Brain microvascular endothelial cell (primary cell): Measurements from ENCODE around the gene GPHB5.

Experiments used
- DNase-seq: peaks from one replicate; pipeline ENCODE4 v3.0.0-alpha.2; 2020
- H3K27ac ChIP-seq: fragments of 250-450 bp; sonication (Bioruptor Pico); 2 replicates; pipeline ENCODE4 v1.5.1; 2020; ENCODE audit warnings: mild to moderate bottlenecking, moderate library complexity
- H3K27me3 ChIP-seq: fragments of 250-450 bp; sonication (Bioruptor Pico); replicated peaks from 2 replicates; pipeline ENCODE4 v1.5.1; 2020; ENCODE audit warnings: mild to moderate bottlenecking
- H3K36me3 ChIP-seq: fragments of 250-450 bp; sonication (Bioruptor Pico); replicated peaks from 2 replicates; pipeline ENCODE4 v1.5.1; 2020; ENCODE audit warnings: mild to moderate bottlenecking
- H3K4me3 ChIP-seq: 2 replicates; pipeline ENCODE4 v1.5.1; 2011; ENCODE audit warnings: low read depth, mild to moderate bottlenecking, control low read depth, low read length, moderate library complexity
- in situ Hi-C: cut with HindIII; loops from 2 replicates; pipeline ENCODE4 v1.10.0; 2017; ENCODE audit warnings: low sequenced_read_pairs, low pct_ligation_motif_present
- TF ChIP-seq, protein P1 (sequence below): IDR thresholded peaks from 2 replicates; pipeline ENCODE4 v1.5.1; 2011; ENCODE audit warnings: low read depth, mild to moderate bottlenecking, moderate library complexity, low read length, control low read depth, inconsistent platforms; ENCODE audit errors: missing control alignments

The GPHB5 gene, protein sequence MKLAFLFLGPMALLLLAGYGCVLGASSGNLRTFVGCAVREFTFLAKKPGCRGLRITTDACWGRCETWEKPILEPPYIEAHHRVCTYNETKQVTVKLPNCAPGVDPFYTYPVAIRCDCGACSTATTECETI

DNA sequence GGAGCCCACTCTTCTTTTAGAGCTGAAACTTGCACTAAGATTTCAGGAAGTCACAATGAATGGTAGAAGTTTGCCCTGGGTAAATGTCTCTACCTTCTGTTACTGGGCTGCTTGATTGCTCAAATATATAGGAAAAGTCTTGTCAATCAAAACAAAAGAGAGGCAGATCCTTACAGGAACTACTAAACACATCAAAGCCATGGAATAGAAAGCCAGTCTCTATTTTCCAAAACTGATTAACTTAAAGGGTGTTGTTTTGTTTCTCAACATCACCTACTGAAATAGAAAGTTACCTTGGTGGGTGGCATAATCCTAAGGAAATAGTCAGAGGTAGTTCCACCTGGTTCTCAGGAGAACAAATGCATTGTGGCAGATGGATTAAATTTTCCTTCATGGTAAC lies at the start of gene GPHB5:
Gene GPHB5 (minus strand): TSS at position 101 of the 400 bp plus-strand sequence. CDS start 1,086 bp downstream, outside the sequence.
- Histone ChIP-seq H3K27me3 (no peaks in the 10 kb centered on the region), H3K27ac (no peak within 1 kb of the TSS), H3K36me3 (no peaks in the 10 kb centered on the region), H3K4me3 (no peak within 1 kb of the TSS)
- DNase-seq: no peak
- in situ Hi-C loops: no loop called here
- TF ChIP-seq, protein P1, sequence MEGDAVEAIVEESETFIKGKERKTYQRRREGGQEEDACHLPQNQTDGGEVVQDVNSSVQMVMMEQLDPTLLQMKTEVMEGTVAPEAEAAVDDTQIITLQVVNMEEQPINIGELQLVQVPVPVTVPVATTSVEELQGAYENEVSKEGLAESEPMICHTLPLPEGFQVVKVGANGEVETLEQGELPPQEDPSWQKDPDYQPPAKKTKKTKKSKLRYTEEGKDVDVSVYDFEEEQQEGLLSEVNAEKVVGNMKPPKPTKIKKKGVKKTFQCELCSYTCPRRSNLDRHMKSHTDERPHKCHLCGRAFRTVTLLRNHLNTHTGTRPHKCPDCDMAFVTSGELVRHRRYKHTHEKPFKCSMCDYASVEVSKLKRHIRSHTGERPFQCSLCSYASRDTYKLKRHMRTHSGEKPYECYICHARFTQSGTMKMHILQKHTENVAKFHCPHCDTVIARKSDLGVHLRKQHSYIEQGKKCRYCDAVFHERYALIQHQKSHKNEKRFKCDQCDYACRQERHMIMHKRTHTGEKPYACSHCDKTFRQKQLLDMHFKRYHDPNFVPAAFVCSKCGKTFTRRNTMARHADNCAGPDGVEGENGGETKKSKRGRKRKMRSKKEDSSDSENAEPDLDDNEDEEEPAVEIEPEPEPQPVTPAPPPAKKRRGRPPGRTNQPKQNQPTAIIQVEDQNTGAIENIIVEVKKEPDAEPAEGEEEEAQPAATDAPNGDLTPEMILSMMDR: no peak

- Histone ChIP-seq H3K36me3 (no peaks in the 10 kb centered on the region), H3K27ac (no peak overlapping the region), H3K4me3 (no peak overlapping the region), H3K27me3 (no peaks in the 10 kb centered on the region)
- no peak for DNase-seq
- TF ChIP-seq, protein P1: no peak
- in situ Hi-C loops: no loop called here
Measured at GRCh38 chr14:63367742-63368364, 49.1 kb upstream of the GPHB5 start.

DNA sequence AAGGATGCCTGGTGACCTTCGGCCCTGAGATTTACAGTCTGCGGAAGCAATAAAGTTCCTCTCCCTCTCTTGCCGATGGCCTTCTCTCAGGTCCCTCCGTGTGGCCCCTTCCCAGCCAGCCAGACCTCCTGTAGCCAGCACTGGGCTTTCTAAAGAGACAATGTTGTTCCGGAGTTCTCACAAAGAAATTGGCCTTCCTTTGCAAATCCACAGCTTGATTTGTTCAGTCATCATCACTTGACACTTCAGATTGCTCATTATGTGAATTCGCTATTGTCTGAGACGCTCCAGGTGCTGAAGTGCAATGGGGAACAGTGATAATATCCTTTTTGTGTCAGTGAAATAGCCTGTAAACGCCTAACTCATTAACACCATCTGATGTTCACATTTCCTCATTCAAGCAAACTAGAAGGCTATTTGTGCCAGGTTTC lies 43.7 kb upstream of the GPHB5 start:
- in situ Hi-C loops: no loop called here
- TF ChIP-seq, protein P1: no peak
- Histone ChIP-seq H3K27ac (no peak overlapping the region), H3K27me3 (no peaks in the 10 kb centered on the region), H3K36me3 (no peaks in the 10 kb centered on the region), H3K4me3 (no peak overlapping the region)
- DNase-seq: no peak

DNA sequence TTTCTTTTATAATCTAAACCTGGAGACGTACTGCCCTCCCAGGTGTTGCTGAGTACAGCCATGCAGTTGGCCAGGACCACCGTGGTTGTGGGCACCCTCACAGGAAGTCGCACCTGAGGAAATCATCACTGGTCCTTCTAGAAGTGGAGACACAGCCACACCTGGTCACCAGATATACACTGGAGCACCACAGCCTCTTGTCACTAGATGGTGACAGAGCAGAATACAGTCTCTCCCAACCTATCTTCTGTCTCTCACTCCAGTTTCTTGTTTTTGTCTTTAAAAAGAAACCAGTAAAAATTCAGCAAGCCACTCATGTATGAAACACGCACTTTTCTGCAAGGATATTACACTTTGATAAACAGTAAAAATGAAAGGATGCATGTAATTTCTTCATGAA lies 43.1 kb upstream of the GPHB5 start:
- in situ Hi-C loops: no loop called here
- H3K27ac ChIP-seq: no peak overlapping the region
- DNase-seq: no peak

GRCh38 chr14:63357841-63358240 lies 39.1 kb upstream of the GPHB5 start:
- H3K4me3 ChIP-seq: no peak overlapping the region
- TF ChIP-seq, protein P1: no peak
- in situ Hi-C loops: no loop called here
- DNase-seq: no peak
- no peak overlapping the region for H3K27ac ChIP-seq
- no peaks in the 10 kb centered on the region for H3K27me3 ChIP-seq
- H3K36me3 ChIP-seq: no peaks in the 10 kb centered on the region

More for the DNA sequence above, 43.1 kb upstream of the GPHB5 start:
- H3K36me3 ChIP-seq: no peaks in the 10 kb centered on the region
- no peaks in the 10 kb centered on the region for H3K27me3 ChIP-seq
- no peak overlapping the region for H3K4me3 ChIP-seq
- TF ChIP-seq, protein P1: no peak
